C1 segment of cervical spinal cord (tissue), 14 donors: ENCODE results near the gene IGSF21.

Experiments used
- DNase-seq, 14 donors: peaks; one replicate each; lab custom pipeline; 2025; lab: John Stamatoyannopoulos, UW

The IGSF21 gene

GRCh38 chr1:18292531-18292930, 184.9 kb downstream of the IGSF21 start:
- no peak for DNase-seq

- DNase-seq: no peak
Observed at GRCh38 chr1:18293291-18293690, 185.7 kb downstream of the IGSF21 start.

DNA sequence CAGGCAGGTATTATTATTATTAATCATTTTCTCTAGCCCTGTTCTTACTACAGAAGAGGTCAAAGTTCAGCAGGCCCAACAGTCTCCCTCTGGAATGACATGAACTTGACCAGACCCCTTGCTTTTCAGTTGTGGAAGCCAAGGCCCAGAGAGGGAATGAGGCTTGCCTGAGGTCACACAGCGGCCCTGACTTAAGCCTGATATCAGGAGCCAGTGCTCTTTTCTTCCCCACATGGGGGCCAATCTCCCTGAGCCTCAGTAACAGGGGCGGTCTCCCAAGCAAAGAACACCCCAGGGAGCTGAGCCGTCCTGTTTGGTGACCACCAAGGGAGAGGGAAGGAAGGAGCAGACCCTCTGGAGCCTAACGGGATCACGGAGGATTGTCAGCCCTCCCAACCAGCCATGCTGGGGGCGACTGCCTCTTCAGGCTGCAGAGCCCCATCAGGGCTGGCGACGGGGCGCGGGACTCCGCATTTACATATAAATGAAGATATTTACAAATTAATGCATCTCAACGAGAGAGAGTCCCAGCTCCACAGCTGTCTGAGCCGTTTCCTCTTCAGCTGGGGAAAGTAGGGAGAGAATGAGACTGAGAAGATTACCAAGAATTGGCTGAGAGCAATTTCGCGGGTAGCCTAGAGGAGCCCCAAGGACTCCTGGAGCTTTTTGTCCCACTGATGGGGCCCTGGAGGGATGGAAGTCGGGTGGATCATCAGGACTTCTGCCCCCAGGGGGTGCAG, 187.0 kb downstream of the IGSF21 start:
- DNase-seq: no peak

- DNase-seq: no peak
Observed at GRCh38 chr1:18297896-18298648, 190.5 kb downstream of the IGSF21 start.

DNA sequence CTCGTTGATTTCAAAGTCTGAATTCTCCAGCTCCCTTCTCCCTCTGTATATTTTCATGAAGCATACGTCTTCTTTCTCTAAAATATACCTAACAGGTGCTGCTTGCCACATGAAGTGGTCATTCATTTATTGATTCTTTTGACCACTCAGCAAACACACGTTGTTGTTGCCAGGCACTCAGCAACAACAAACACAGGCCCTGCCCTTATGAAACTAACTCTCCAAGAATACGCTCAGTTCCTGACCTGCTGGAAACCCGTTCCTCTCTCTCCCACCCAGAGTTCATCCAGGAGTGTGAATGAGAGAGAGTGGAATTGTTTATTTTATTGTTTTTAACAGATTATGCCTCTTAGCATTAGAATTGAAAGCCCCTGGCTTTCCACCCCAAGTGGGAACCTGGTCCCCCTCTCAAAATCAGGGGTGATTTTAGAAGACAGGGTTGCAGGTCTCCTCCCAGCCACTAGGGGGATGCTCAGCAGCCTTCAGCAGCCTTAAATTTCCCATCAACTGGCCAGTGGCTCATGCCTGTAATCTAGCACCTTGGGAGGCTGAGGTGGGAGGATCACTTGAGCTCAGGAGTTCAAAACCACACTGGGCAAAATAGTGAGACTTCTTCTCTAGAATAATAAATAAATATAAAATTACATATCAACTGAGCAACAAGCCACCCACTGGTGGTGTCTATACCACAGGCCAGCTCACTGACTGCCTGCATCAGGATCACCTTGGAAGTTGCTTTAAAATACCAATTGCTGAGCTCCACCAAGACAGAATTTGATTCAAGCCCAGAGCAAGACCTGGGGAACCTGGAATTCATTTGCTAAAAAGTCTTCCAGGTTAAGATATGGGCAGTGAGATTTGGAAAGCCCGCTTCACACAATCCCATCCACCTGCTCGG, 192.1 kb downstream of the IGSF21 start:
- no peak for DNase-seq

GRCh38 chr1:18300376-18300775, 192.8 kb downstream of the IGSF21 start:
- DNase-seq: no peak

- no peak for DNase-seq
Observed at GRCh38 chr1:18302788-18303413, 195.3 kb downstream of the IGSF21 start.

DNA sequence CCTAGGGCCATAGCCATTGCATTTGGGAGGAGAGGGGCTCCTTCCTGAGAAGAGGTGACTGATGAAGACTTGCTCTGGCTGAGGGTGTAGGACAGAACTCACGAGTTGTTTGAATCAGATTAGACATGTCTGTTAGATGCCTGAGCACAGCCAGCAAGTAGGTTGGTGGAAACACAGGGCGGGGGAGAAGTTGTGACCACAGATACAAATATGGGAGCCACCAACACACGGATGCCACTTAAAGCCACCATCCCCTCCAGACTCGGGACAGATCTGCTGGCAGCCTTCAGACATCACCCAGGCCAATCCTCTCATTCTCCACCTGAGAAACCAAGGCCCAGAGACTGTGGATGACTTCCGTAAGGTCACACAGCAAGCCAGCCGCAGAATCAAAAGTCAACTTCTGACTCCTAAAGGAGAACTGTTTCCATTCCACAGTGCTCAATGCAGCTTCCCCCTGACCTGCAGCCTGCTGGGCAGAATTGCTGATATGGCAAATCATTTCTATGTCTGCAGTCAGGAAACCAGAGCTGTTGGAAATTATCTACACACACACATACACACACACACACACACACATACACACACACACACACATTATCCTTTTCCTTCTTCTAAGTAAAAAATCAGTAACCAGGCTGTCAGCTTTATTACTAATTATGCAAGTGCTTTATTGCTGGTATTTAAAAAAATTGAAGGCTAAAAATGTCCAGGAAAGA, 196.7 kb downstream of the IGSF21 start:
- DNase-seq: no peak

- DNase-seq: no peak
Observed at GRCh38 chr1:18305182-18305795, 197.7 kb downstream of the IGSF21 start.

GRCh38 chr1:18307329-18307898, 199.8 kb downstream of the IGSF21 start:
- DNase-seq: no peak

DNA sequence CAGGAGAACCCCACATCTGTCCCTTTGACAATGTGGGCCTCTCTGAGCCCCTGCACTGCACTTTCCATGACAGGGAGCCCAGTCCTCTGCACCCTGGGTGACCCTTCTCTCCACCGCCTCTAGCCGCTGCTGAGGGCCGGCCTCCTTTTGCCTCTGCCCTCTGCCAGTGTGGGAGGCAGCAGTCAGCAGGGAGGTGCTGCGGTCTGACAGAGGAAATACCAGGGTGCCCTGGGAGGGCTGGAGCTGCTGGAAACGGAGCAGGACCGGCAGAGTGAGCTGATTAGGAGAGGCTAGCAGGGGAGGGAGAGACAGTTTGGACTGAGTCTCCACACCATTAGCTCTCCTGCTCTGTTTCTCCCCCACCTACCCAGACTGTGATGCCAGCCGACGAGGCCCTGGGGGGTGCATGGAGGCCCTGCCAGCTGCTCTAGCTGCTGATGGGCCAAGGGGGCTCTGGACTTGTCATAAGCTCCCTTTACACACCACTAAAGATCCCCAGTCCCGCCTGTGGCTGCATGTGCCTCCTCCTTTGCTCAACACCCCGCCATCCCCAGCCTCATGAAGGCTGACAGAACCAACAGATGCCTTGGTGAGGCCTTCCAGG, 202.1 kb downstream of the IGSF21 start:
- DNase-seq: no peak

DNA sequence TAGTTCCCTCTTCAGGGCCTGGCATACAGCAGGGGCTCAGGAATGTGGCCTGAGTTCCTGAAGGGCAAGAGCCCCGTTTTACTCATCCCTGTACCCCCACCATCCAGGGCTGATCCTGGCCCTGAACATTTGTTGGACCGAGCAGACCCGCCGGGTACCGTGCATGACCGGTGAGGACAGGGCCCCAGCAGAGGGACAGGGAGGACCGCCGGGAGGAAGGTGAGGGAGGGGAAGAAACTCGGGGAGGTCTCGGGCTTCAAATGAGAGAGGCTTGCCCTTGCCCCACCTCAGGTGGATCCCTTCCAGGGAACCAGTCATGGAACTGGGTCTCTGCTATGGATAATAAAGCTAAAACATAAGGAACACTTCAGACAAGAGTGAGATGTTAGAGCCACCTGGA, 205.4 kb downstream of the IGSF21 start:
- DNase-seq: no peak

DNA sequence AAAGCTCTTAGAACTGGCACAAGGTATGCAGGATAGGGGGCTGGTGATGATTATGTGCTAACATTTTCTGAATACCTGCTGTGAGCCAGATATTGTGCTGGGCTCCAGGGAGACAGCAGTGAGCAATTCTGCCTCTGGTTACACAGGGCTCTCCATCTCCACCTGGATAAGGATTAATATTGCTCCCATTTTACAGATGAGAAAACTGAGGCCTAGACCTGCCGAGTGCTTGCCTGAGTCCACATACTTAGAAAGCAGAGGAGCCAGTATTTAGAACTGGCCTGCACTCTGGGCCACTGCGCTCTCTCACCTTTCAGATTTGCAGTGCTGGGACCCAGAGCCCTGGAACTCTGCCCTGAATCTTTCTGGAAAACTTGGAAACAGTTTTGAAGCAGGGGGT, 205.9 kb downstream of the IGSF21 start:
- DNase-seq: no peak

DNA sequence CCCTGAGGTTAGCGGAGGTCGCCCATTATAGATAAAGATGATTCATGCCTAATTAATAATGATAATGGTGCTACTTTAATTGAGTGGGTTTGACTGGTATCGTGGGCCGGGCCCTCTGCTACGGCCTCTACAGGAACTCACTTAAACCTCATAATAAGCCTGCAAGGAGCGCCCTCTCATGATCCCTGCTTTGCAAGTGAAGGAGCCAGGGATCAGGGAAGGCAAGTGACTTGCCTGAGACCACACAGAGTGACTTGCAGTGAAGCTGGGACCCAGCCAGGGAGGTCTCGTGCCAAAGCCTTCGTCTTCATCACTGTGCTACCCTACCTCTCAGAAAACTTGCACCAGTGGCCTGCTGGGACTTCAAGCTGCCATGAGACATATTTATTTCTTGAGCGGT, 206.8 kb downstream of the IGSF21 start:
- DNase-seq: no peak

DNA sequence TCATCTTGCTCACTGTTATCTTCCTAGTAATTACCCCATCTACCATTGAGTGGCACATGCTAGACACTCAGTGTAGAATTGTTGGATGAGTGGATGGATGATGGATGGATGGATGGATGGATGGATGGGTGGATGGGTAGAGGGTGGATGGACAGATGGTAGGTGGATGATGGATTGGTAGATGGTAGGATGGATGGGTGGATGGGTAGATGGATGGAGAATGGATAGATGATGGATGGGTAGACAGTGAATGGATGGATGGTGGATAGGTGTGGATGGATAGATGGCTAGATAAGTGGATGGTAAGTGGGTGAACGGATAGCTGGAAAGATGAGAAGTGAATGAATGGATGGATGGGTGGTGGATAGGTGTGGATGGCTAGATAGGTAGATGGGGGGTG, 207.9 kb downstream of the IGSF21 start:
- no peak for DNase-seq

DNA sequence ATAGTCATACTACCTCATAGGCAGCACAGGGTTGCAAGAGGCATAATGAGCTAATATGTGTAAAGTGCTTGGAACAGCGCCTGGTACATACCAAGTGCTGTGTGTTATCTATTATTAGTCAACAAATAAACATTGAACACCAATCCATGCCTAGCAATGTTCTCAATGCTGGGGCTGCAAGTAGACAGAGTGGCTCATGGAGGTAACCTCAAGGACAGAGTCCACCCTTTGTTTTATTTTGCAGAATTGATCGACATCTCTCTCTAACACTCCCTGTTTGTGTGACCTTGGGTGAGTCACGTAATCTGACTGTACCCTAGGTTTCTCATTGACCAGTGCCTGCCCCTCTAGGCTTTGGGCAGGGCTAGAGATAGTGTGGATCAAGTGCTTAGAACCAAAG, 209.2 kb downstream of the IGSF21 start:
- DNase-seq: no peak

DNA sequence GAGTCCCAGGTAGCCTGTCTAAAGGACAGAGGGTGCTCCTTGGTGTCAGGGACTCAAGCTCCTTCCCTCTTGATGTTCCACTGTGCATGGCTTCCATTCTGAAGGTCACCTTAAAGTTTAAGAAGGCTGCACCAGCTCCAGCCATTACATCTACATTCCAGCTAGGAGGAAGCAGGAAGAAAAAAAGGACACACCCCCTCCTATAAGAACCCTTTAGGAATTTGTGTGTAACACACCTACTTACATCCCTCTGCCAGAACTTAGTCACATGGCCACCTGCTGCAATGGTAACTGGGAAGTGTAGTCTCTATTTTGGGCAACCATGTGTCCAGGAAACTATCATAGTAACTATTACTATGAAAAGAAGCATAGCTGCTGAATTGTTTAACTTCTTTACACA, 211.5 kb downstream of the IGSF21 start:
- no peak for DNase-seq

- peak in 1 of 14 donors; percentile 11 for DNase-seq
Observed at GRCh38 chr1:18320051-18320450, 212.5 kb downstream of the IGSF21 start.

- no peak for DNase-seq
Observed at GRCh38 chr1:18322368-18323032, 214.9 kb downstream of the IGSF21 start.
